ENCODE results near the gene TAF1C. TPM values are rescaled to one million over a fixed set of nuclear protein-coding genes. Genes with fewer than 3 reads are reported as not detected.

The TAF1C gene
- total RNA-seq, 1 experiment from 2014 or later, result 31.9 TPM

DNA sequence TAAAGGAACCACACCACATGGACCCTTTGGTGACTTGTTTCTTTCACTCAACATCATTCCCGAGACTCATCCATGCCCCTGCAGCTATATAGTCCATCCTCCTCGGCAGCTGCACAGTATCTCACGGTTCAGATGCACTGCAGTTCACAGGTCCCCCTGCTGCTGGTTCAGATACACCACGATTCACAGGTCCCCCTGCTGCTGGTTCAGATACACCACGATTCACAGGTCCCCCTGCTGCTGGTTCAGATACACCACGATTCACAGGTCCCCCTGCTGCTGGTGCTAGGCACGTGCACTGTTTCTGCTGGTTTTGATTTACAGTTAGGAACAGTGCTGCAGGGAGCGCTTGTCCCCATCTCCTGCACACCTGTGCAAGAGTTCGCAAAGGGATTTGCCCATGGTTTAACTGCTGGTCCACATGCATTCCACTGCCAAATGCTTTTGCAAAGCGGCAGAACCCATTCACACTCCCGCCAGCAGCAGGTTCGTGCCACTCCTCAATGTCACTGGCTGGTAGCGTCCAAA, 45.6 kb downstream of the TAF1C start:
- Histone ChIP-seq H3K9me3 (ENCODE audit: control insufficient read depth, insufficient read depth, low read depth, low read length) (no peaks in the 10 kb centered on the region), H3K27me3 (ENCODE audit: control insufficient read depth, insufficient read depth, low read length) (no peaks in the 10 kb centered on the region), H3K27ac (ENCODE audit: low read length) (no peak overlapping the region), H3K4me3 (ENCODE audit: low read depth in 2 of 2, low read length in 2 of 2) (no peak overlapping the region), H3K4me1 (ENCODE audit: control insufficient read depth, insufficient read depth, low read length) (no peaks in the 10 kb centered on the region; the same call in 1 of the 2 replicates), H3K36me3 (ENCODE audit: control insufficient read depth, insufficient read depth, low read length) (peaks cover 5% of the 10 kb centered on the region; the same call in 1 of the 2 replicates)
- TF ChIP-seq TCF7L2 (IDR thresholded peaks at IDR 0.05; ENCODE audit: low read depth, low read length) (no peak), CTCF (IDR thresholded peaks at IDR 0.05) (peak; percentile 14)
- DNase-seq (ENCODE audit: low read depth, low spot score) (no peak), ATAC-seq (no peak)
- no TSS peak for BruUV-seq (replicated peaks)
- intact Hi-C loops (cut with micrococcal nuclease; ENCODE audit: unreplicated experiment) (no loop called here), in situ Hi-C loops (cut with HindIII; ENCODE audit: low pct_unique_long_range_greater_than_20kb, low sequenced_read_pairs) (no loop called here)
- ChIA-PET POLR2A (no interaction called here), CTCF (no interaction called here)

DNA sequence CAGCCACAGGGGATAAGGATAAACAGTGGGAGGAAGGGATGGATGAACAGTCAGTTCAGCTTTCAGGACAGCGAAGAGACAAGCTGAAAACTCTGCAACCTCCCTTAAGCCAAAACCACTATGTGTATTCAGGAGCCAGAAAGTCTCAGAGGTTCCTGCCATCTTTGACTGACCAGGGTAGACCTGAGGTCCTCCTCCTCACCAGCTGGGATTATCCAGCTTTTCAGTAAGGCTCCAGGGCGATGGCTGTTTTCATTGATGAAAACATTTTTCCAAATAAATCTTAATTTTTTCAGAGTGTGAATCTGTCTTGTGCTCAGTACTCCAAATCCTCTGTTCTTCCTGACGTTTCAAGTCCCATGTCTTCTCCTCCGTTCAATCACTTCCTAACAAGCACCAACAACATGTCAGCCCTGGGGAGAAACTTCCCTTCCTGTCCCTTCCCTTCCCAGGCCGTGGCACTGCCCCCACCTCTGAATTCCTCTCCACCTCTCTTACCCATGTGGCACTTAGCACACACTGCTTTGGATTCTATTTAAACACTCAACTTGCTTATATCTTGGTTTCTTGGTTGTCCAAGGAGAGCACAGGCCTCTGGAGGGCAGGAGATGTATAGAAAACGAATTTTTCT, 47.1 kb downstream of the TAF1C start:
- in situ Hi-C loops (cut with HindIII; ENCODE audit: low pct_unique_long_range_greater_than_20kb, low sequenced_read_pairs), result no loop called here
- no TSS peak for BruUV-seq (replicated peaks)
- Histone ChIP-seq H3K4me1 (ENCODE audit: control insufficient read depth, insufficient read depth, low read length) (no peaks in the 10 kb centered on the region; the same call in 1 of the 2 replicates), H3K9me3 (ENCODE audit: control insufficient read depth, insufficient read depth, low read depth, low read length) (no peaks in the 10 kb centered on the region), H3K27me3 (ENCODE audit: control insufficient read depth, insufficient read depth, low read length) (no peaks in the 10 kb centered on the region), H3K4me3 (ENCODE audit: low read depth in 2 of 2, low read length in 2 of 2) (no peak overlapping the region), H3K36me3 (ENCODE audit: control insufficient read depth, insufficient read depth, low read length) (peaks cover 5% of the 10 kb centered on the region; the same call in 1 of the 2 replicates), H3K27ac (ENCODE audit: low read length) (no peak overlapping the region)
- TF ChIP-seq POLR2AphosphoS5 (IDR thresholded peaks at IDR 0.05; ENCODE audit: low read depth, low read length) (no peak), REST (IDR thresholded peaks at IDR 0.05; ENCODE audit: insufficient read depth in 1 of 2, low read depth in 2 of 2, low read length in 1 of 2) (no peak), TCF7L2 (IDR thresholded peaks at IDR 0.05; ENCODE audit: low read depth, low read length) (no peak), CTCF (IDR thresholded peaks at IDR 0.05) (no peak)
- ATAC-seq (no peak), DNase-seq (ENCODE audit: low read depth, low spot score) (no peak)
- ChIA-PET POLR2A (no interaction called here), CTCF (no interaction called here)
- intact Hi-C loops (cut with micrococcal nuclease; ENCODE audit: unreplicated experiment), result no loop called here
